HUES6 (cell line): ENCODE data around the gene GABPB2.
A peak's percentile ranks its signal among the peaks of the same experiment; 100 is the strongest.

Experiments
- H3K27ac ChIP-seq: 2 replicates; pipeline ENCODE4 v1.7.0; 2013; ENCODE audit warnings: low read depth, mild to moderate bottlenecking, low read length, inconsistent platforms
- H3K27me3 ChIP-seq: 2 replicates; pipeline ENCODE4 v1.6.1; 2013; ENCODE audit warnings: low read length; ENCODE audit not compliant: control insufficient read depth, insufficient read depth
- H3K36me3 ChIP-seq: 2 replicates; pipeline ENCODE4 v1.6.1; 2013; ENCODE audit warnings: low read length; ENCODE audit not compliant: control insufficient read depth, insufficient read depth
- H3K4me1 ChIP-seq: 2 replicates; pipeline ENCODE4 v1.6.1; 2013; ENCODE audit warnings: low read length; ENCODE audit not compliant: control insufficient read depth, insufficient read depth
- H3K4me3 ChIP-seq: 2 replicates; pipeline ENCODE4 v1.5.1; 2013; ENCODE audit warnings: low read depth, low read length
- H3K9ac ChIP-seq: one replicate; pipeline ENCODE4 v1.6.1; 2013; ENCODE audit warnings: mild to moderate bottlenecking, low read length
- H3K9me3 ChIP-seq: 2 replicates; pipeline ENCODE4 v1.6.1; 2013; ENCODE audit warnings: low read depth, low read length; ENCODE audit not compliant: control insufficient read depth, insufficient read depth

The GABPB2 gene

DNA sequence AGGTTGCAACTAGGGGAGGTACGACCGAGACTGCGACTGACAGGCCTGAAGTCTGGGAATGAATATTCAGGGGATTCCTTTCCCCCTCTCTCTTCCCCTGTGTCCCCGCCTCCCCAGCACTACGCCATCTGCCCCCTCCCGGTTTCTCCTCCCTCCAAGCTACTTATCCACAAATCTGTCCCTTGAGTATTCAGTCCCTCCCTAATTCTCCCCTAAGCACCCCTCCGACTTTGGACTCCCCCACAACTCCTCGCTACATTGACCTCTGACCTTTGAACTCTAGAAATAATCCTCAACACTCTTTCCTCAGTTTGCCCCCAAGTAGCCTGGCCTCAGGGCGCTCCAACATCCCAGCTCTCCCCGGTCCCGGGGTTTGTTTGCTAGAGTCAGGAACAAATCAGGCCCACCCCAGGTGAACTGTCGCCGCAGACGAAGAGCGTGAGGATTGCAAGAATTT, 94.7 kb downstream of the GABPB2 start:
- H3K27ac ChIP-seq = peak overlapping the region; percentile 18; the same call in 1 of the 2 replicates

DNA sequence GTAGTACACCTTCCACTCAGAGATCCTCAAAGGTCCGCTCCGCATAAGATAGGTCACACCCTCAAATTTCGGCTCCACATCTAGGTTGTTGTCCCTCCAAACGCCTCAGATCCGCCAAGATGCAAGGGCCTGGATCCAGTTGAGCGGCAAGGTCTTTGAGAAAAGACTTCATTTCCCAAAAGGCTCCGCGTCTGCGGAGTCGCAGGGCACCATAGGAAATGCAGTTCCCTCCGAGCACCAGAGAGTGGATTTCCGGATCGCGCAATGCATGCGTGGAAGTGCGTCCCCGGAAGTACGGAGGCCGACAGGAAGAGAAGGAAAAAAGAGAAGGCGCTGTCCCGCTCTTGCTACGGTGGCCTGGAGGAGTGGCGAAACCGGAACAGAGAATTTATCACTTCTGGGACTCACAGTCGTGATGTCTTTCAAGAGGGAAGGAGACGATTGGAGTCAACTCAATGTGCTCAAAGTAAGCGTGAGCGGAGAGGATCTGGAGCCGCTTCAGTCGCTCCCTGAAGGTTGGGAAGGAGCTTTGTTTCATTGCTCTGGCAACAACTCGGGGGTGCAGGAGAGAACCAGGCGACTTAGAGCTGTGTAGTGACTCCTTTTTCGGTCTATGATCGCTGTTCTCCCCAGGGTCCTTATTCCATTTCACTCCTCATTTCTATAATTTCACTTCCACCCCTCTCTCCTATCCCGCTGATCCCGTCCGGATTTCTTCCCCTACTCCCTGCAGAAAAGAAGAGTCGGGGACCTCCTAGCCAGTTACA, 95.4 kb downstream of the GABPB2 start, which contains the start of the genes LYSMD1 and SCNM1:
LYSMD1 (minus strand) TSS at position 165 of the 767 bp plus-strand sequence. CDS start 644 bp downstream, outside the sequence.
SCNM1 (plus strand) TSS at position 407 of the 767 bp plus-strand sequence; CDS start at position 416, 9 bp downstream.
- Histone ChIP-seq H3K9ac (peak within 1 kb of the TSS; percentile 89), H3K36me3 (peaks cover 33% of the 10 kb centered on the region), H3K4me1 (peaks cover 7% of the 10 kb centered on the region), H3K9me3 (no peaks in the 10 kb centered on the region), H3K4me3 (peak within 1 kb of the TSS; percentile 95), H3K27ac (peak within 1 kb of the TSS; percentile 35; the same call in 1 of the 2 replicates), H3K27me3 (no peaks in the 10 kb centered on the region)

More for the DNA sequence above, 94.7 kb downstream of the GABPB2 start:
- peak overlapping the region; percentile 95 for H3K4me3 ChIP-seq
- H3K36me3 ChIP-seq = peaks cover 35% of the 10 kb centered on the region
- no peaks in the 10 kb centered on the region for H3K27me3 ChIP-seq
- peak overlapping the region; percentile 63 for H3K9ac ChIP-seq
- H3K4me1 ChIP-seq = peaks cover 7% of the 10 kb centered on the region
- H3K9me3 ChIP-seq = no peaks in the 10 kb centered on the region

DNA sequence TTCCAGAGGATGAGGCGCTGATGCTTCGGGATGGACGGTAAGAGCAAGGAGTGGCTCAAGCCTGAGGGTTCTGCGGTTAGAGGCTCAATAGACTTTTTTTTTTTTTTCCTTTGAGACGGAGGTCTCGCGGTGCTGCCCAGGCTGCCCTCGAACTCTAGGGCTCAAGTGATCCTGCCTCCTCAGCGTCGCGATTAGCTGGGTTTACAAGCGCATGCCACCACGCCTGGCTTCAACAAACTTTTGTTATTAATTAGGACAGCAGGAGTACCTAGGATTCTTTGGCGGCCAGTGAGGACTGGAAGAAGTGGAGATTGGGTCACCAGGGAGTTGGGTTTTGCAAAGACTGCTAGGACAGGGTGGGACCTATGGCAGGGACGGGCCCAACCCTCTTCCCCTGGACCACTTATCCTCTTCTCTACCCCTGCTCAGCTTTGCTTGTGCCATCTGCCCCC, 96.0 kb downstream of the GABPB2 start:
- Histone ChIP-seq H3K27me3 (no peaks in the 10 kb centered on the region), H3K9me3 (no peaks in the 10 kb centered on the region), H3K4me3 (peak overlapping the region; percentile 95), H3K4me1 (peaks cover 7% of the 10 kb centered on the region), H3K9ac (peak overlapping the region; percentile 89), H3K36me3 (peaks cover 30% of the 10 kb centered on the region), H3K27ac (peak overlapping the region; percentile 35; the same call in 1 of the 2 replicates)

DNA sequence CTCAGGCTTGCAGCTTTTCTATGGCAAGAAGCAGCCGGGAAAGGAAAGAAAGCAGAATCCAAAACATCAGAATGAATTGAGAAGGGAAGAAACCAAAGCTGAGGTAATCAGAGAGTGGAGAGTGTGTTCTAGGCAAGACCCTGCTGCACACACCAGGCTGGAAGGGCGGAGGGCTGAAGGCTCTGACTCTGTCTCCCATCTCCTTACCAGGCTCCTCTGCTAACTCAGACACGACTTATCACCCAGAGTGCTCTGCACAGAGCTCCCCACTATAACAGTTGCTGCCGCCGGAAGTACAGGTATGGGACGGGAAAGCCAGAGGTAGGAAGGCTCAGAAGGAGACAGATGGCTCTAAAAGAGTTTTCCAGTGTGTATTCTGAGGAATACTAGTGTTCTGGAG, 96.6 kb downstream of the GABPB2 start:
- peak overlapping the region; percentile 95 for H3K4me3 ChIP-seq
- H3K9me3 ChIP-seq = no peaks in the 10 kb centered on the region
- no peak overlapping the region for H3K27ac ChIP-seq
- H3K36me3 ChIP-seq = peaks cover 27% of the 10 kb centered on the region
- H3K27me3 ChIP-seq = no peaks in the 10 kb centered on the region
- H3K4me1 ChIP-seq = peaks cover 7% of the 10 kb centered on the region
- peak overlapping the region; percentile 89 for H3K9ac ChIP-seq

DNA sequence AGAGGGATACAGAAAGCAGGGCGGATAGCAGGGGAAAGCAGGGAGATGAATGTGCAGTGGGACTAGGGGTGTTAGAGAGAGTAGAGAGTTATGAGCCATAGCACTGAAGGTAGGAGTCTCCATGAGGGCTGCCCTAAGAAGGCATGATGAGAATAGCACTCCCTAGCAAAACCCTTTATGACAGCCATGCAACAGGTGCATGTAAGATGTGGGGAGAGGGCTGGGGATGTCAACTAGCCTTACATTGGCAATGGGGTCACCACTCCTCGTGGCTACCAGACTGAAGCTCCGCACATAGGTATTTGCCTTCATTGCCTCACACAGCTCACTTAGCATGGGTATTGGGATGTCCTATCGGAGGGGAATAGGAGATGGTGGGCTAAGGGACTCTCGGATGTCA, 100.6 kb downstream of the GABPB2 start:
- Histone ChIP-seq H3K27me3 (no peaks in the 10 kb centered on the region), H3K9me3 (no peaks in the 10 kb centered on the region), H3K4me1 (no peaks in the 10 kb centered on the region), H3K9ac (no peak overlapping the region), H3K36me3 (peaks cover 52% of the 10 kb centered on the region), H3K27ac (no peak overlapping the region), H3K4me3 (no peak overlapping the region)
